Parathyroid adenoma (tissue), 2 donors: ENCODE data around the gene ADAMTSL2.

Experiments
- H2AFZ ChIP-seq: fragments of 300-600 bp; sonication (generic); one replicate; pipeline ENCODE4 v1.7.0; 2017; ENCODE audit warnings: antibody characterized with exemption, mild to moderate bottlenecking
- H3K27ac ChIP-seq: fragments of 300-600 bp; sonication (generic); one replicate; pipeline ENCODE4 v1.7.0; 2017
- H3K27me3 ChIP-seq: fragments of 300-600 bp; sonication (generic); one replicate; pipeline ENCODE4 v1.7.0; 2017; ENCODE audit warnings: low read length; ENCODE audit not compliant: control insufficient read depth, insufficient read depth
- H3K36me3 ChIP-seq: fragments of 300-600 bp; sonication (generic); one replicate; pipeline ENCODE4 v1.7.0; 2017; ENCODE audit warnings: low read length; ENCODE audit not compliant: control insufficient read depth, insufficient read depth
- H3K4me1 ChIP-seq: fragments of 300-600 bp; sonication (generic); one replicate; pipeline ENCODE4 v1.7.0; 2017; ENCODE audit warnings: control low read depth
- H3K4me2 ChIP-seq: fragments of 300-600 bp; sonication (generic); one replicate; pipeline ENCODE4 v1.7.0; 2017; ENCODE audit warnings: low read length
- H3K4me3 ChIP-seq: fragments of 300-600 bp; sonication (generic); one replicate; pipeline ENCODE4 v1.7.0; 2017; ENCODE audit warnings: low read depth, low read length
- H3K79me2 ChIP-seq: fragments of 300-600 bp; sonication (generic); one replicate; pipeline ENCODE4 v1.7.0; 2017; ENCODE audit warnings: control low read depth
- H3K9ac ChIP-seq: fragments of 300-600 bp; sonication (generic); one replicate; pipeline ENCODE4 v1.7.0; 2017; ENCODE audit warnings: mild to moderate bottlenecking
- H3K9me3 ChIP-seq: fragments of 300-600 bp; sonication (generic); one replicate; pipeline ENCODE4 v1.7.0; 2017; ENCODE audit warnings: low read length; ENCODE audit not compliant: control insufficient read depth
- CTCF ChIP-seq: fragments of 300-600 bp; sonication (generic); IDR thresholded peaks from one replicate; pipeline ENCODE4 v1.7.0; 2017; ENCODE audit warnings: antibody characterized with exemption, mild to moderate bottlenecking
- donor health status: primary hyperparathyroidism.

ADAMTSL2 gene

GRCh38 chr9:133612051-133612450 is 77.5 kb downstream of the ADAMTSL2 start:
- Histone ChIP-seq H3K4me1 (no peaks in the 10 kb centered on the region), H3K9me3 (no peaks in the 10 kb centered on the region), H3K4me3 (no peak overlapping the region), H3K79me2 (no peaks in the 10 kb centered on the region), H3K4me2 (no peak overlapping the region), H3K27me3 (no peaks in the 10 kb centered on the region), H3K9ac (no peak overlapping the region), H2AFZ (no peak overlapping the region), H3K36me3 (no peaks in the 10 kb centered on the region), H3K27ac (no peak overlapping the region)
- no peak for TF ChIP-seq CTCF

GRCh38 chr9:133612816-133613215 is 78.3 kb downstream of the ADAMTSL2 start:
- Histone ChIP-seq H3K4me2 (no peak overlapping the region), H3K4me1 (no peaks in the 10 kb centered on the region), H3K27ac (no peak overlapping the region), H3K4me3 (no peak overlapping the region), H3K9ac (no peak overlapping the region), H3K27me3 (no peaks in the 10 kb centered on the region), H3K9me3 (no peaks in the 10 kb centered on the region), H3K79me2 (no peaks in the 10 kb centered on the region), H3K36me3 (no peaks in the 10 kb centered on the region), H2AFZ (no peak overlapping the region)
- no peak for TF ChIP-seq CTCF

- Histone ChIP-seq H3K9ac (no peak overlapping the region), H3K27me3 (no peaks in the 10 kb centered on the region), H3K36me3 (no peaks in the 10 kb centered on the region), H3K79me2 (no peaks in the 10 kb centered on the region), H3K27ac (no peak overlapping the region), H3K4me3 (no peak overlapping the region), H3K4me1 (no peaks in the 10 kb centered on the region), H3K9me3 (no peaks in the 10 kb centered on the region), H3K4me2 (no peak overlapping the region), H2AFZ (no peak overlapping the region)
- TF ChIP-seq CTCF = no peak
Observed at GRCh38 chr9:133613432-133613831, 78.9 kb downstream of the ADAMTSL2 start.

GRCh38 chr9:133614056-133614455 is 79.6 kb downstream of the ADAMTSL2 start:
- Histone ChIP-seq H3K27ac (no peak overlapping the region), H3K4me3 (no peak overlapping the region), H3K27me3 (no peaks in the 10 kb centered on the region), H3K9ac (no peak overlapping the region), H2AFZ (no peak overlapping the region), H3K4me2 (no peak overlapping the region), H3K4me1 (no peaks in the 10 kb centered on the region), H3K36me3 (no peaks in the 10 kb centered on the region), H3K9me3 (no peaks in the 10 kb centered on the region), H3K79me2 (no peaks in the 10 kb centered on the region)
- TF ChIP-seq CTCF = no peak

- Histone ChIP-seq H3K27ac (no peak overlapping the region), H3K27me3 (no peaks in the 10 kb centered on the region)
- TF ChIP-seq CTCF = no peak
Observed at GRCh38 chr9:133614678-133615077, 80.2 kb downstream of the ADAMTSL2 start.

More at GRCh38 chr9:133614678-133615077, 80.2 kb downstream of the ADAMTSL2 start:
- Histone ChIP-seq H3K36me3 (no peaks in the 10 kb centered on the region), H3K9me3 (no peaks in the 10 kb centered on the region), H3K9ac (no peak overlapping the region), H3K4me1 (no peaks in the 10 kb centered on the region), H3K4me3 (no peak overlapping the region), H2AFZ (no peak overlapping the region), H3K4me2 (no peak overlapping the region), H3K79me2 (no peaks in the 10 kb centered on the region)
